Nephron progenitor cell (in vitro differentiated cells): ENCODE measurements around the gene GLYAT.
"Not testable (repeated sequence)": the region's sequence is repeated elsewhere in the genome, so short reads cannot be mapped to it uniquely, and the experiment has no call there.

Source experiments
- DNase-seq: peaks from one replicate; pipeline ENCODE4 v3.0.0; 2021
- H3K27ac Mint-ChIP-seq: 2 replicates; pipeline ENCODE4 v1.8.0; 2021; ENCODE audit warnings: mild to moderate bottlenecking, moderate library complexity, mixed read lengths
- H3K27me3 Mint-ChIP-seq: 2 replicates; pipeline ENCODE4 v1.8.0; 2021; ENCODE audit warnings: mild to moderate bottlenecking, low read depth, mixed read lengths; ENCODE audit not compliant: poor library complexity
- H3K36me3 Mint-ChIP-seq: 2 replicates; pipeline ENCODE4 v1.8.0; 2021; ENCODE audit warnings: low read depth, mixed read lengths
- H3K4me1 Mint-ChIP-seq: 2 replicates; pipeline ENCODE4 v1.8.0; 2021; ENCODE audit warnings: mixed read lengths
- H3K4me3 Mint-ChIP-seq: 2 replicates; pipeline ENCODE4 v1.8.0; 2021; ENCODE audit warnings: mild to moderate bottlenecking, moderate library complexity, mixed read lengths
- H3K9me3 Mint-ChIP-seq: 2 replicates; pipeline ENCODE4 v1.8.0; 2021; ENCODE audit warnings: mild to moderate bottlenecking, moderate library complexity, mixed read lengths
- TF ChIP-seq, protein P1 (sequence below): fragments of 200-600 bp; sonication (generic); IDR thresholded peaks from 2 replicates; pipeline ENCODE4 v1.5.0; 2021; ENCODE audit warnings: antibody characterized with exemption

GLYAT gene

DNA sequence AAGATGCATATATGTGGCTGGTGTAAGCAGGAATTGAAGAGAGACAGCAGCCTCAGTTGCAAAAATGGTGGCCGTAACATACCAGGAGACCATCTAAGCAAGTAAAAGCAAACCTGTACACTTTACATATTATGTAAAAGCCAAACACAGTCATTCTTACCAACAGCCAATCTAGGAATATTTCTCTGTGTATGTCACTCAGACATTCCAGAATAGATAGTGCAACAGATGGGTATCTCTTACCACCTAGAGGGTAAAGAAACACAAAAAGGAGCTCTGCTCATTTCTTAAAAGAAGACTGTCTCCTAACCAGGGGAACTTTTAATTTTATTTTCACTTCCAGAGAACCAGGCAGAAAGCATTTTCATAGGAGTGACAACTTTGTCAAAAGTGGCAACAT is 38.7 kb downstream of the GLYAT start:
- no peak overlapping the region for H3K4me3 Mint-ChIP-seq
- peaks cover 12% of the 10 kb centered on the region for H3K9me3 Mint-ChIP-seq
- H3K4me1 Mint-ChIP-seq = no peaks in the 10 kb centered on the region
- H3K27me3 Mint-ChIP-seq = no peaks in the 10 kb centered on the region
- H3K27ac Mint-ChIP-seq = no peak overlapping the region
- no peaks in the 10 kb centered on the region for H3K36me3 Mint-ChIP-seq
- TF ChIP-seq, protein P1, sequence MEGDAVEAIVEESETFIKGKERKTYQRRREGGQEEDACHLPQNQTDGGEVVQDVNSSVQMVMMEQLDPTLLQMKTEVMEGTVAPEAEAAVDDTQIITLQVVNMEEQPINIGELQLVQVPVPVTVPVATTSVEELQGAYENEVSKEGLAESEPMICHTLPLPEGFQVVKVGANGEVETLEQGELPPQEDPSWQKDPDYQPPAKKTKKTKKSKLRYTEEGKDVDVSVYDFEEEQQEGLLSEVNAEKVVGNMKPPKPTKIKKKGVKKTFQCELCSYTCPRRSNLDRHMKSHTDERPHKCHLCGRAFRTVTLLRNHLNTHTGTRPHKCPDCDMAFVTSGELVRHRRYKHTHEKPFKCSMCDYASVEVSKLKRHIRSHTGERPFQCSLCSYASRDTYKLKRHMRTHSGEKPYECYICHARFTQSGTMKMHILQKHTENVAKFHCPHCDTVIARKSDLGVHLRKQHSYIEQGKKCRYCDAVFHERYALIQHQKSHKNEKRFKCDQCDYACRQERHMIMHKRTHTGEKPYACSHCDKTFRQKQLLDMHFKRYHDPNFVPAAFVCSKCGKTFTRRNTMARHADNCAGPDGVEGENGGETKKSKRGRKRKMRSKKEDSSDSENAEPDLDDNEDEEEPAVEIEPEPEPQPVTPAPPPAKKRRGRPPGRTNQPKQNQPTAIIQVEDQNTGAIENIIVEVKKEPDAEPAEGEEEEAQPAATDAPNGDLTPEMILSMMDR = no peak
- no peak for DNase-seq

- Mint-ChIP-seq H3K4me1 (no peaks in the 10 kb centered on the region), H3K36me3 (no peaks in the 10 kb centered on the region), H3K27me3 (no peaks in the 10 kb centered on the region), H3K4me3 (no peak overlapping the region), H3K9me3 (peaks cover 12% of the 10 kb centered on the region), H3K27ac (no peak overlapping the region)
- DNase-seq = no peak
- TF ChIP-seq, protein P1 = no peak
Measured at GRCh38 chr11:58691675-58692074, 40.1 kb downstream of the GLYAT start.

DNA sequence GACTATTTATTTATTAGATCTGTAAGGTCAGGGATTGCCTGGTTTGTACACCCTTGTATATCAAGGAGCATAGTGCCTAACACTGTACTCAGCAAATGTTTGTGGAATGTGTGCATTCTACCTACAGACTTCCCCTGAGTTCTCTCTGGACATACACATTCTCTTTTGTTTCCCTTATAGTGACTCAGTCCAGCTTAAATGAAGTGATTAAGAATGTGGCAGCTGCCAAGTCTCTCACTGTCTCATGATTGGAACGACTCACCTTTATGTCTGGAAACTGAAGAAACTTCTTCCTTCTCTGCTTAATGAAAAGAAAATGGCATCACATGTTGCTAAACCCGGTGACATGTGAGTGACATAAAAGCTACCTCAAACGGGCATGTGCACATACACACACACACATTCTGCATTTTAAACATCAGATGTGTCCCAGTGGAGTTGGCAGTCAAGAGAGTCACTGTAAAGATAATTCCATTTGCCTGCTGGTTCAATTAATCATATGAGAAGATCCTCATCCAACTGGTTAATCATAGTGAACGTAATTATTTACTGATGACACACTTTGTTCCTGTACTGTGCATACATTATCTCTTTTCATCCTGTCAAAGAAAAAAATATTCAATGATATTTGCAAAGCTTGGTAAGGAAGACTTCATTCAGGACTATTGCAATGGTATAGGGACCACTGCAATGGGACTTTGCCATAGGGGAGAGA is 42.8 kb downstream of the GLYAT start:
- Mint-ChIP-seq H3K36me3 (no peaks in the 10 kb centered on the region), H3K4me1 (no peaks in the 10 kb centered on the region), H3K27me3 (peaks cover 3% of the 10 kb centered on the region), H3K4me3 (no peak overlapping the region), H3K27ac (no peak overlapping the region), H3K9me3 (peaks cover 21% of the 10 kb centered on the region)
- TF ChIP-seq, protein P1 = no peak
- no peak for DNase-seq

- Mint-ChIP-seq H3K27me3 (peaks cover 11% of the 10 kb centered on the region), H3K4me3 (no peak overlapping the region), H3K36me3 (no peaks in the 10 kb centered on the region), H3K9me3 (peaks cover 37% of the 10 kb centered on the region), H3K27ac (no peak overlapping the region), H3K4me1 (no peaks in the 10 kb centered on the region)
- no peak for DNase-seq
- TF ChIP-seq, protein P1 = no peak
Measured at GRCh38 chr11:58685973-58686722, 45.6 kb downstream of the GLYAT start.

DNA sequence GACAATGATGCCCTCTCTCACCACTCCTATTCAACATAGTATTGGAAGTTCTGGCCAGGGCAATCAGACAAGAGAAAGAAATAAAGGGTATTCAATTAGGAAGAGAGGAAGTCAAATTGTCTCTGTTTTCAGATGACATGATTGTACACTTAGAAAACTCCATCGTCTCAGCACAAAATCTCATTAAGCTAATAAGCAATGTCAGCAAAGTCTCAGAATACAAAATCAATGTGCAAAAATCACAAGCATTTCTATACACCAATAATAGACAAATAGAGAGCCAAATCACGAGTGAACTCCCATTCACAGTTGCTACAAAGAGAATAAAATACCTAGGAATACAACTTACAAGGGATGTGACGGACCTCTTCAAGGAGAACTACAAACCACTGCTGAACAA is 49.1 kb downstream of the GLYAT start:
- H3K4me1 Mint-ChIP-seq, H3K36me3 Mint-ChIP-seq, H3K27ac Mint-ChIP-seq, H3K4me3 Mint-ChIP-seq, DNase-seq: not testable (repeated sequence)
- Mint-ChIP-seq H3K9me3 (peaks cover 47% of the 10 kb centered on the region), H3K27me3 (peaks cover 13% of the 10 kb centered on the region)

GRCh38 chr11:58677536-58677935 is 54.2 kb downstream of the GLYAT start:
- H3K27ac Mint-ChIP-seq, H3K27me3 Mint-ChIP-seq, H3K4me3 Mint-ChIP-seq, H3K36me3 Mint-ChIP-seq, DNase-seq, H3K4me1 Mint-ChIP-seq: not testable (repeated sequence)
- H3K9me3 Mint-ChIP-seq = peaks cover 24% of the 10 kb centered on the region
